GM23248 (cell line): Measurements from ENCODE around the gene CASZ1. TPM values are rescaled to one million over a fixed set of nuclear protein-coding genes. Genes with fewer than 3 reads are reported as not detected.

Experiments used
- DNase-seq: peaks from one replicate; pipeline ENCODE4 v3.0.0-alpha.2; 2015
- H2AFZ ChIP-seq: fragments of 200-600 bp; sonication (generic); 2 replicates; pipeline ENCODE4 v1.6.1; 2016; ENCODE audit warnings: antibody characterized with exemption
- H3F3A ChIP-seq: fragments of 200-600 bp; sonication (generic); 2 replicates; pipeline ENCODE4 v1.6.1; 2016; ENCODE audit warnings: mild to moderate bottlenecking, antibody characterized with exemption, mixed run types; ENCODE audit not compliant: insufficient read depth
- H3K27ac ChIP-seq: fragments of 200-600 bp; sonication (generic); 2 replicates; pipeline ENCODE4 v1.5.1; 2016; ENCODE audit warnings: mild to moderate bottlenecking
- H3K27me3 ChIP-seq: fragments of 200-600 bp; sonication (generic); replicated peaks from 2 replicates; pipeline ENCODE4 v1.6.1; 2016; ENCODE audit warnings: mild to moderate bottlenecking; ENCODE audit not compliant: insufficient read depth
- H3K36me3 ChIP-seq: fragments of 200-600 bp; sonication (generic); 2 replicates; pipeline ENCODE4 v1.6.1; 2016; ENCODE audit warnings: low read depth, mild to moderate bottlenecking
- H3K4me1 ChIP-seq: fragments of 200-600 bp; sonication (generic); 2 replicates; pipeline ENCODE4 v1.6.1; 2016; ENCODE audit warnings: mild to moderate bottlenecking; ENCODE audit not compliant: insufficient read depth
- H3K4me2 ChIP-seq: fragments of 200-600 bp; sonication (generic); one replicate; pipeline ENCODE4 v1.6.1; 2016; ENCODE audit warnings: mild to moderate bottlenecking; ENCODE audit not compliant: unreplicated experiment
- H3K4me3 ChIP-seq: fragments of 200-600 bp; sonication (generic); 2 replicates; pipeline ENCODE4 v1.5.1; 2016; ENCODE audit warnings: mild to moderate bottlenecking
- H3K79me2 ChIP-seq: fragments of 200-600 bp; sonication (generic); 2 replicates; pipeline ENCODE4 v1.6.1; 2016; ENCODE audit warnings: mild to moderate bottlenecking; ENCODE audit not compliant: insufficient read depth
- H3K9ac ChIP-seq: fragments of 200-600 bp; sonication (generic); 2 replicates; pipeline ENCODE4 v1.6.1; 2016; ENCODE audit warnings: mild to moderate bottlenecking
- H3K9me2 ChIP-seq: fragments of 200-600 bp; sonication (generic); 2 replicates; pipeline ENCODE4 v1.6.1; 2016; ENCODE audit warnings: mixed run types, mild to moderate bottlenecking, moderate library complexity; ENCODE audit not compliant: insufficient read depth
- H3K9me3 ChIP-seq: fragments of 200-600 bp; sonication (generic); one replicate; pipeline ENCODE4 v1.6.1; 2017; ENCODE audit warnings: low read depth
- H4K20me1 ChIP-seq: fragments of 200-600 bp; sonication (generic); 2 replicates; pipeline ENCODE4 v1.6.0; 2016; ENCODE audit not compliant: insufficient read depth
- EZH2 ChIP-seq: fragments of 200-600 bp; sonication (generic); IDR thresholded peaks from 2 replicates; pipeline ENCODE4 v1.6.1; 2018; ENCODE audit warnings: antibody characterized with exemption, mild to moderate bottlenecking; ENCODE audit not compliant: insufficient read depth, poor library complexity, severe bottlenecking
- EZH2phosphoT487 ChIP-seq: fragments of 200-600 bp; sonication (generic); IDR thresholded peaks from 2 replicates; pipeline ENCODE4 v1.6.1; 2018; ENCODE audit warnings: antibody characterized with exemption, moderate library complexity, mild to moderate bottlenecking, low read depth; ENCODE audit not compliant: insufficient read depth
- WGBS, 2 experiments: methylation state at CpG; one replicate each; pipeline ENCODE4 v1.1.6; 2015 to 2017; ENCODE audit warnings: low lambda C conversion rate in 2 of 2, low coverage in 1 of 2; ENCODE audit errors: missing lambda C conversion rate in 2 of 2; 5-methylcytosine and 5-hydroxymethylcytosine counted together
- in situ Hi-C: fragments of 300-500 bp; cut with MboI; formaldehyde crosslinking; loops from 2 replicates; pipeline ENCODE4 v1.15.0; 2020
- polyA plus RNA-seq: library from polyadenylated mRNA; unstranded; fragments of >200 nt; fragmentation: Nextera tagmentation; extraction: Ambion mirVana; gene quantifications from 2 replicates; pipeline ENCODE4 v1.2.1, GENCODE V29; 2016
- total RNA-seq: library from RNA; depleted of rRNA; stranded (reverse); fragments of >200 nt; shearing (Covaris generic); gene quantifications from 2 replicates; pipeline ENCODE4 v1.2.3, GENCODE V29; 2014

The CASZ1 gene
- total and polyA plus RNA-seq, 2 experiments from 2014 or later, result 0.11 to 0.54 TPM

- 93 to 96% methylated on average over 13 of the region's 13 CpGs for WGBS, 2 experiments
- in situ Hi-C loops, result no loop called here
- no peak for DNase-seq
These were observed 165.8 kb downstream of the CASZ1 start for GRCh38 chr1:10630661-10631120.

DNA sequence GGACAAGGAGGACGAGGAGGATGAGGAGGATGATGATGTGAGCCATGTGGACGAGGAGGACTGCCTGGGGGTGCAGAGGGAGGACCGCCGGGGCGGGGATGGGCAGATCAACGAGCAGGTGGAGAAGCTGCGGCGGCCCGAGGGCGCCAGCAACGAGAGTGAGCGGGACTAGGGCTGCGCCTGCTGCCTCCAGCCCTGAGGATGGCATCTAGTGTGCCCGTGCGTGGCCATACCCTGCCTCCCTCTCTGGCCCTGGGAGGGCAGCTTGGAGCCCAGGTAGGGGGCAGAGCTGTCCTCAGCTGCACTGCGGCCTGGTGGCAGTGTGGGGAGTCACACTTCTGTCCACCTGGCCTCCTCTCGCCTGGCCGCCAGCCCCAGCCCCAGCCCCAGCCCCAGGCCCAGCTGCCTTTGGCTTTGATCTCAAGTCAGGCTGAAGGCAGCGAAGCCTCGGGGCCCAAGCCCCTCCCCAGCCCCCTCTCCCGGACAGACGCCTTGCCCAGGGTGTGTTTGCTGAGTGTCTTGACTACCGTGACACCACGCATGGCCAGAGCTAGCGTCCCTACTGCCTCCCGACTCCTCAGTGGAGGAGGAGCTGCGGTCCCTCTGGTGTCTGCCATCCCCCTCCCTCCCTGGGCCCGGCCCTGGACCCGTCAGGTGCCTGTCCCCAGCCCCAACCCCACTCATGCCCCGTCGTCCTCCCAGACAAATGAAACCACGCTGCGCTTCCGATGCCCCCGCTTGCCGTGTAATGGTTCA, 166.5 kb downstream of the CASZ1 start:
- Histone ChIP-seq H2AFZ (no peak overlapping the region), H3K4me3 (no peak overlapping the region), H3K36me3 (no peaks in the 10 kb centered on the region), H3F3A (no peaks in the 10 kb centered on the region), H3K4me2 (no peak overlapping the region), H3K9me3 (no peaks in the 10 kb centered on the region), H4K20me1 (no peaks in the 10 kb centered on the region), H3K9me2 (no peaks in the 10 kb centered on the region), H3K4me1 (peaks cover 10% of the 10 kb centered on the region), H3K9ac (no peak overlapping the region), H3K27me3 (no peaks in the 10 kb centered on the region), H3K27ac (no peak overlapping the region), H3K79me2 (no peaks in the 10 kb centered on the region)
- no peak for TF ChIP-seq EZH2
- no peak for TF ChIP-seq EZH2phosphoT487
- in situ Hi-C loops, result no loop called here
- DNase-seq, result no peak
- 93 to 95% methylated on average over 22 to 36 of the region's 36 CpGs for WGBS, 2 experiments

More at GRCh38 chr1:10630661-10631120, 165.8 kb downstream of the CASZ1 start:
- no peaks in the 10 kb centered on the region for H3K27me3 ChIP-seq
- H2AFZ ChIP-seq, result no peak overlapping the region
- no peaks in the 10 kb centered on the region for H4K20me1 ChIP-seq
- H3K4me1 ChIP-seq, result peaks cover 15% of the 10 kb centered on the region
- H3K9ac ChIP-seq, result no peak overlapping the region
- H3K36me3 ChIP-seq, result no peaks in the 10 kb centered on the region
- no peaks in the 10 kb centered on the region for H3K9me3 ChIP-seq
- H3K27ac ChIP-seq, result no peak overlapping the region
- no peaks in the 10 kb centered on the region for H3K9me2 ChIP-seq
- H3K79me2 ChIP-seq, result no peaks in the 10 kb centered on the region
- no peak for TF ChIP-seq EZH2phosphoT487
- TF ChIP-seq EZH2, result no peak
- no peak overlapping the region for H3K4me3 ChIP-seq
- no peak overlapping the region for H3K4me2 ChIP-seq
- no peaks in the 10 kb centered on the region for H3F3A ChIP-seq

GRCh38 chr1:10629091-10629815, 167.2 kb downstream of the CASZ1 start:
- no peak overlapping the region for H3K4me3 ChIP-seq
- DNase-seq, result no peak
- H3K9me2 ChIP-seq, result no peaks in the 10 kb centered on the region
- in situ Hi-C loops, result no loop called here
- no peak overlapping the region for H3K9ac ChIP-seq
- no peaks in the 10 kb centered on the region for H3K27me3 ChIP-seq
- no peaks in the 10 kb centered on the region for H3K9me3 ChIP-seq
- WGBS, 2 experiments, result 95 to 96% methylated on average over 16 to 25 of the region's 25 CpGs
- no peak overlapping the region for H2AFZ ChIP-seq
- no peaks in the 10 kb centered on the region for H3K36me3 ChIP-seq
- peaks cover 2% of the 10 kb centered on the region; the same call in 1 of the 2 replicates for H3K4me1 ChIP-seq
- H4K20me1 ChIP-seq, result no peaks in the 10 kb centered on the region
- no peaks in the 10 kb centered on the region for H3F3A ChIP-seq
- no peaks in the 10 kb centered on the region for H3K79me2 ChIP-seq
- H3K27ac ChIP-seq, result no peak overlapping the region
- TF ChIP-seq EZH2phosphoT487 (no peak), EZH2 (no peak)
- no peak overlapping the region for H3K4me2 ChIP-seq

GRCh38 chr1:10628685-10629084, 167.8 kb downstream of the CASZ1 start:
- no peaks in the 10 kb centered on the region for H4K20me1 ChIP-seq
- no peak overlapping the region for H3K4me2 ChIP-seq
- TF ChIP-seq EZH2 (no peak), EZH2phosphoT487 (no peak)
- H3K36me3 ChIP-seq, result no peaks in the 10 kb centered on the region
- H3F3A ChIP-seq, result no peaks in the 10 kb centered on the region
- H3K4me1 ChIP-seq, result no peaks in the 10 kb centered on the region
- 92 to 93% methylated on average over 7 of the region's 7 CpGs for WGBS, 2 experiments
- H2AFZ ChIP-seq, result no peak overlapping the region
- no peak overlapping the region for H3K4me3 ChIP-seq
- no peak for DNase-seq
- H3K9me3 ChIP-seq, result no peaks in the 10 kb centered on the region
- no peaks in the 10 kb centered on the region for H3K9me2 ChIP-seq
- H3K27ac ChIP-seq, result no peak overlapping the region
- in situ Hi-C loops, result no loop called here
- no peaks in the 10 kb centered on the region for H3K79me2 ChIP-seq
- no peak overlapping the region for H3K9ac ChIP-seq
- no peaks in the 10 kb centered on the region for H3K27me3 ChIP-seq
